ENCODE measurements around the gene PRDX1.

DNA sequence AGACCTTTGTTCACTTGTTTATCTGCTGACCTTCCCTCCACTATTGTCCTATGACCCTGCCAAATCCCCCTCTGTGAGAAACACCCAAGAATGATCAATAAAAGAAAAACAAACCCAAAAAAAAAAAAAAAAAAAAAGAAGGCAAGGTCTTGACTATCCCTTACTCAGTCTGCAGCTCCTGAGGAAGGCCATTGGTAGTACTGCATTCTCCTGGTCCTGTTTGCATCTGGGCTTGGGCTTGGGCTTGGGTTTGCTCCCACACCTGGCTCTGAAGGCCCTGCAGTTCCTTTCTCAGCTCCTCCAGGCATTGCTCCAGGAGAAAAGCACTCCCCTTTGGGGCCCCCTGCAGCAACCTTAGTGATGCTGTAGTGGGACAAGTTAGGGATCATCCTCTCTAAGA, 23.4 kb downstream of the PRDX1 start:
- TF ChIP-seq, protein P1, sequence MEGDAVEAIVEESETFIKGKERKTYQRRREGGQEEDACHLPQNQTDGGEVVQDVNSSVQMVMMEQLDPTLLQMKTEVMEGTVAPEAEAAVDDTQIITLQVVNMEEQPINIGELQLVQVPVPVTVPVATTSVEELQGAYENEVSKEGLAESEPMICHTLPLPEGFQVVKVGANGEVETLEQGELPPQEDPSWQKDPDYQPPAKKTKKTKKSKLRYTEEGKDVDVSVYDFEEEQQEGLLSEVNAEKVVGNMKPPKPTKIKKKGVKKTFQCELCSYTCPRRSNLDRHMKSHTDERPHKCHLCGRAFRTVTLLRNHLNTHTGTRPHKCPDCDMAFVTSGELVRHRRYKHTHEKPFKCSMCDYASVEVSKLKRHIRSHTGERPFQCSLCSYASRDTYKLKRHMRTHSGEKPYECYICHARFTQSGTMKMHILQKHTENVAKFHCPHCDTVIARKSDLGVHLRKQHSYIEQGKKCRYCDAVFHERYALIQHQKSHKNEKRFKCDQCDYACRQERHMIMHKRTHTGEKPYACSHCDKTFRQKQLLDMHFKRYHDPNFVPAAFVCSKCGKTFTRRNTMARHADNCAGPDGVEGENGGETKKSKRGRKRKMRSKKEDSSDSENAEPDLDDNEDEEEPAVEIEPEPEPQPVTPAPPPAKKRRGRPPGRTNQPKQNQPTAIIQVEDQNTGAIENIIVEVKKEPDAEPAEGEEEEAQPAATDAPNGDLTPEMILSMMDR (conservative IDR thresholded peaks at IDR 0.05 in 1 of 2, IDR thresholded peaks at IDR 0.05 in 1 of 2; ENCODE audit: extremely low read depth in 1 of 2, insufficient read depth in 1 of 2, low read depth in 1 of 2, low read length in 2 of 2), result no peak
- no peak for TF ChIP-seq EZH2 (IDR thresholded peaks at IDR 0.05; ENCODE audit: borderline replicate concordance, low read length)
